Stomach (tissue), 9 donors: ENCODE measurements around the gene ANKRD49. TPM values are rescaled to one million over a fixed set of nuclear protein-coding genes. Genes with fewer than 3 reads are reported as not detected.

Experiments used
- DNase-seq, 2 donors: peaks; one replicate each; pipeline versions ENCODE4 v3.0.0 to v3.0.0-alpha.2; 2013 to 2019
- H3K27ac ChIP-seq, 5 donors: fragments of 200-600 bp in 4 of 5; sonication (generic) in 4 of 5; one replicate each; pipeline ENCODE4 v1.5.1; 2013 to 2019; ENCODE audit warnings: mild to moderate bottlenecking in 1 of 5, moderate library complexity in 1 of 5
- H3K27me3 ChIP-seq, 3 donors: fragments of 200-600 bp; sonication (generic); one replicate each; pipeline ENCODE4 v1.5.1; 2017 to 2019; ENCODE audit warnings: mixed run types in 1 of 3
- H3K36me3 ChIP-seq, 4 donors: fragments of 200-600 bp; sonication (generic); 1 replicate in 3 of 4; 2 replicates in 1 of 4; pipeline ENCODE4 v1.5.1; 2016 to 2019
- H3K4me1 ChIP-seq, 4 donors: fragments of 200-600 bp; sonication (generic); one replicate each; pipeline ENCODE4 v1.5.1; 2016 to 2019
- H3K4me3 ChIP-seq, 4 donors: fragments of 200-600 bp; sonication (generic) in 3 of 4; one replicate each; pipeline ENCODE4 v1.5.1; 2016 to 2019; ENCODE audit warnings: mild to moderate bottlenecking in 1 of 4
- H3K9me3 ChIP-seq, 4 donors: fragments of 200-600 bp; sonication (generic); one replicate each; pipeline ENCODE4 v1.5.1; 2016 to 2019
- POLR2A ChIP-seq, 4 donors: fragments of 450-650 bp; IDR thresholded peaks; one replicate each; pipeline ENCODE4 v1.6.1; 2016; ENCODE audit warnings: antibody characterized with exemption in 4 of 4, control low read depth in 2 of 4, mild to moderate bottlenecking in 1 of 4, moderate library complexity in 1 of 4
- POLR2AphosphoS5 ChIP-seq, 3 donors: sonication (generic); formaldehyde crosslinking; IDR thresholded peaks; one replicate each; pipeline ENCODE4 v1.6.1; 2016; ENCODE audit warnings: antibody characterized with exemption in 3 of 3
- WGBS, 5 donors: extraction: QIAGEN DNeasy Blood & Tissue Kit in 3 of 5; methylation state at CpG; one replicate each; pipeline versions ENCODE4 v1.1.5 to v1.1.7; 2013 to 2018; 5-methylcytosine and 5-hydroxymethylcytosine counted together
- intact Hi-C: fragments of 100-400 bp; cut with DNase I; formaldehyde crosslinking; loops from one replicate; pipeline ENCODE4 v1.15.1; 2023; ENCODE audit warnings: low total_unique reads
- polyA plus RNA-seq, 3 donors: library from polyadenylated mRNA; stranded (reverse); fragments of 200-250 nt; gene quantifications; one replicate each; pipeline ENCODE4 v1.2.3, GENCODE V29; 2013
- total RNA-seq, 5 donors: library from RNA; depleted of rRNA; stranded (reverse); fragments of >200 nt; gene quantifications; one replicate each; pipeline versions ENCODE4 v1.1.0 to v1.2.3, GENCODE V29; 2014 to 2016
- TF ChIP-seq, protein P1 (sequence below), 7 experiments: fragments of 450-650 bp in 4 of 7; fragments of 200-600 bp in 3 of 7; sonication (generic) in 3 of 7; IDR thresholded peaks; one replicate each; pipeline ENCODE4 v1.5.1; 2016 to 2019; ENCODE audit warnings: antibody characterized with exemption in 7 of 7, control low read depth in 2 of 7, mild to moderate bottlenecking in 1 of 7
- donor health status: healthy with polysubstance abuse.
- donor health status: Bipolar disorder and iron deficiency.
- donor health status: healthy.

ANKRD49 gene
- total and polyA plus RNA-seq, 8 donors = 0.87 to 77.0 (median 15.8) TPM

- TF ChIP-seq, protein P1, sequence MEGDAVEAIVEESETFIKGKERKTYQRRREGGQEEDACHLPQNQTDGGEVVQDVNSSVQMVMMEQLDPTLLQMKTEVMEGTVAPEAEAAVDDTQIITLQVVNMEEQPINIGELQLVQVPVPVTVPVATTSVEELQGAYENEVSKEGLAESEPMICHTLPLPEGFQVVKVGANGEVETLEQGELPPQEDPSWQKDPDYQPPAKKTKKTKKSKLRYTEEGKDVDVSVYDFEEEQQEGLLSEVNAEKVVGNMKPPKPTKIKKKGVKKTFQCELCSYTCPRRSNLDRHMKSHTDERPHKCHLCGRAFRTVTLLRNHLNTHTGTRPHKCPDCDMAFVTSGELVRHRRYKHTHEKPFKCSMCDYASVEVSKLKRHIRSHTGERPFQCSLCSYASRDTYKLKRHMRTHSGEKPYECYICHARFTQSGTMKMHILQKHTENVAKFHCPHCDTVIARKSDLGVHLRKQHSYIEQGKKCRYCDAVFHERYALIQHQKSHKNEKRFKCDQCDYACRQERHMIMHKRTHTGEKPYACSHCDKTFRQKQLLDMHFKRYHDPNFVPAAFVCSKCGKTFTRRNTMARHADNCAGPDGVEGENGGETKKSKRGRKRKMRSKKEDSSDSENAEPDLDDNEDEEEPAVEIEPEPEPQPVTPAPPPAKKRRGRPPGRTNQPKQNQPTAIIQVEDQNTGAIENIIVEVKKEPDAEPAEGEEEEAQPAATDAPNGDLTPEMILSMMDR (IDR thresholded peaks at IDR 0.05) = no peak
- TF ChIP-seq POLR2AphosphoS5 (IDR thresholded peaks at IDR 0.05) = peak in 2 of 3 donors; percentile 52 to 84
- peak; percentile 58 to 89 for DNase-seq
- WGBS, 5 donors = 13 to 52% (median 30%) methylated on average over 1 of the region's 1 CpG
- no peaks in the 10 kb centered on the region for H3K27me3 ChIP-seq
- no peaks in the 10 kb centered on the region for H3K9me3 ChIP-seq
- H3K27ac ChIP-seq = peak overlapping the region; percentile 64 to 83 (median 77)
- intact Hi-C loops = no loop called here
- no peak overlapping the region for H3K4me3 ChIP-seq
- no peaks in the 10 kb centered on the region for H3K36me3 ChIP-seq
- peaks cover 5 to 31% (median 18%) of the 10 kb centered on the region in 4 donors for H3K4me1 ChIP-seq
These were observed 45.6 kb downstream of the ANKRD49 start for GRCh38 chr11:94539420-94539819.

DNA sequence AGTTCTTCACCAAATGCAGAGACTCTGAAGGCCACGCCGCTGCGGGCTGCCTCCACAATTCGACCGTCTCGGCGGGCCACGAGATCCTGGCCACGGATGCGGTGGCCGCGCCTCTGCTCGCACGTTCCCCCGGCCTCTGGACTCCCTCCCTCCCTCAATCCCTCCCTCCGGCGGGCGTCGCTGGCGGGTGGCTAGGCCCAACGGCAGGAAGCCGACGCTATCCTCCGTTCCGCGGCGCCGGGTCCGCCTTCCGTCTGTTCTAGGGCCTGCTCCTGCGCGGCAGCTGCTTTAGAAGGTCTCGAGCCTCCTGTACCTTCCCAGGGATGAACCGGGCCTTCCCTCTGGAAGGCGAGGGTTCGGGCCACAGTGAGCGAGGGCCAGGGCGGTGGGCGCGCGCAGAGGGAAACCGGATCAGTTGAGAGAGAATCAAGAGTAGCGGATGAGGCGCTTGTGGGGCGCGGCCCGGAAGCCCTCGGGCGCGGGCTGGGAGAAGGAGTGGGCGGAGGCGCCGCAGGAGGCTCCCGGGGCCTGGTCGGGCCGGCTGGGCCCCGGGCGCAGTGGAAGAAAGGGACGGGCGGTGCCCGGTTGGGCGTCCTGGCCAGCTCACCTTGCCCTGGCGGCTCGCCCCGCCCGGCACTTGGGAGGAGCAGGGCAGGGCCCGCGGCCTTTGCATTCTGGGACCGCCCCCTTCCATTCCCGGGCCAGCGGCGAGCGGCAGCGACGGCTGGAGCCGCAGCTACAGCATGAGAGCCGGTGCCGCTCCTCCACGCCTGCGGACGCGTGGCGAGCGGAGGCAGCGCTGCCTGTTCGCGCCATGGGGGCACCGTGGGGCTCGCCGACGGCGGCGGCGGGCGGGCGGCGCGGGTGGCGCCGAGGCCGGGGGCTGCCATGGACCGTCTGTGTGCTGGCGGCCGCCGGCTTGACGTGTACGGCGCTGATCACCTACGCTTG, 50.2 kb downstream of the ANKRD49 start, which contains the start of gene FUT4:
TSS of gene FUT4 (plus strand) at position 227 of the 951 bp plus-strand sequence. CDS start at position 440, 213 bp downstream.
- peak; percentile 94 to 96 for DNase-seq
- Histone ChIP-seq H3K9me3 (no peaks in the 10 kb centered on the region), H3K27ac (peak within 1 kb of the TSS; percentile 95 to 98 (median 96)), H3K27me3 (no peaks in the 10 kb centered on the region), H3K36me3 (no peaks in the 10 kb centered on the region), H3K4me1 (peaks cover 37 to 60% (median 52%) of the 10 kb centered on the region in 4 donors), H3K4me3 (peak within 1 kb of the TSS; percentile 54 to 86 (median 82))
- intact Hi-C loops = no loop called here
- TF ChIP-seq, protein P1 (IDR thresholded peaks at IDR 0.05) = no peak
- TF ChIP-seq POLR2AphosphoS5 (IDR thresholded peaks at IDR 0.05) (peak; percentile 54 to 90 (median 88)), POLR2A (IDR thresholded peaks at IDR 0.05) (peak in 1 of 4 donors; percentile 49)
- 0 to 1% (median 0%) methylated on average over 57 to 109 of the region's 109 CpGs for WGBS, 5 donors

DNA sequence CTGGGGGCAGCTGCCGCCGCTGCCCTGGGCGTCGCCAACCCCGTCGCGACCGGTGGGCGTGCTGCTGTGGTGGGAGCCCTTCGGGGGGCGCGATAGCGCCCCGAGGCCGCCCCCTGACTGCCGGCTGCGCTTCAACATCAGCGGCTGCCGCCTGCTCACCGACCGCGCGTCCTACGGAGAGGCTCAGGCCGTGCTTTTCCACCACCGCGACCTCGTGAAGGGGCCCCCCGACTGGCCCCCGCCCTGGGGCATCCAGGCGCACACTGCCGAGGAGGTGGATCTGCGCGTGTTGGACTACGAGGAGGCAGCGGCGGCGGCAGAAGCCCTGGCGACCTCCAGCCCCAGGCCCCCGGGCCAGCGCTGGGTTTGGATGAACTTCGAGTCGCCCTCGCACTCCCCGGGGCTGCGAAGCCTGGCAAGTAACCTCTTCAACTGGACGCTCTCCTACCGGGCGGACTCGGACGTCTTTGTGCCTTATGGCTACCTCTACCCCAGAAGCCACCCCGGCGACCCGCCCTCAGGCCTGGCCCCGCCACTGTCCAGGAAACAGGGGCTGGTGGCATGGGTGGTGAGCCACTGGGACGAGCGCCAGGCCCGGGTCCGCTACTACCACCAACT, 51.0 kb downstream of the ANKRD49 start:
- peak overlapping the region; percentile 54 to 86 (median 82) for H3K4me3 ChIP-seq
- H3K9me3 ChIP-seq = no peaks in the 10 kb centered on the region
- peak in 1 of 2 donors; percentile 65 for DNase-seq
- TF ChIP-seq, protein P1 (IDR thresholded peaks at IDR 0.05) = no peak
- WGBS, 5 donors = 7 to 18% (median 7%) methylated on average over 7 to 59 of the region's 59 CpGs
- H3K4me1 ChIP-seq = peaks cover 37 to 67% (median 56%) of the 10 kb centered on the region in 4 donors
- no peaks in the 10 kb centered on the region for H3K36me3 ChIP-seq
- intact Hi-C loops = no loop called here
- peak overlapping the region; percentile 95 to 98 (median 96) for H3K27ac ChIP-seq
- H3K27me3 ChIP-seq = no peaks in the 10 kb centered on the region

DNA sequence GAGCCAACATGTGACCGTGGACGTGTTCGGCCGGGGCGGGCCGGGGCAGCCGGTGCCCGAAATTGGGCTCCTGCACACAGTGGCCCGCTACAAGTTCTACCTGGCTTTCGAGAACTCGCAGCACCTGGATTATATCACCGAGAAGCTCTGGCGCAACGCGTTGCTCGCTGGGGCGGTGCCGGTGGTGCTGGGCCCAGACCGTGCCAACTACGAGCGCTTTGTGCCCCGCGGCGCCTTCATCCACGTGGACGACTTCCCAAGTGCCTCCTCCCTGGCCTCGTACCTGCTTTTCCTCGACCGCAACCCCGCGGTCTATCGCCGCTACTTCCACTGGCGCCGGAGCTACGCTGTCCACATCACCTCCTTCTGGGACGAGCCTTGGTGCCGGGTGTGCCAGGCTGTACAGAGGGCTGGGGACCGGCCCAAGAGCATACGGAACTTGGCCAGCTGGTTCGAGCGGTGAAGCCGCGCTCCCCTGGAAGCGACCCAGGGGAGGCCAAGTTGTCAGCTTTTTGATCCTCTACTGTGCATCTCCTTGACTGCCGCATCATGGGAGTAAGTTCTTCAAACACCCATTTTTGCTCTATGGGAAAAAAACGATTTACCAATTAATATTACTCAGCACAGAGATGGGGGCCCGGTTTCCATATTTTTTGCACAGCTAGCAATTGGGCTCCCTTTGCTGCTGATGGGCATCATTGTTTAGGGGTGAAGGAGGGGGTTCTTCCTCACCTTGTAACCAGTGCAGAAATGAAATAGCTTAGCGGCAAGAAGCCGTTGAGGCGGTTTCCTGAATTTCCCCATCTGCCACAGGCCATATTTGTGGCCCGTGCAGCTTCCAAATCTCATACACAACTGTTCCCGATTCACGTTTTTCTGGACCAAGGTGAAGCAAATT, 51.7 kb downstream of the ANKRD49 start:
- peak; percentile 54 to 56 for DNase-seq
- H3K9me3 ChIP-seq = no peaks in the 10 kb centered on the region
- H3K27me3 ChIP-seq = no peaks in the 10 kb centered on the region
- H3K36me3 ChIP-seq = no peaks in the 10 kb centered on the region
- peaks cover 37 to 75% (median 57%) of the 10 kb centered on the region in 4 donors for H3K4me1 ChIP-seq
- 23 to 53% (median 39%) methylated on average over 52 to 54 of the region's 54 CpGs for WGBS, 5 donors
- TF ChIP-seq POLR2A (IDR thresholded peaks at IDR 0.05) = no peak
- peak in 1 of 3 donors; percentile 24 for TF ChIP-seq POLR2AphosphoS5 (IDR thresholded peaks at IDR 0.05)
- H3K4me3 ChIP-seq = peak overlapping the region; percentile 54 to 86 (median 82)
- peak overlapping the region; percentile 95 to 98 (median 96) for H3K27ac ChIP-seq
- intact Hi-C loops = no loop called here
